HG02973 (cell line): ENCODE data around the gene ABCF1.

Source experiments
- ATAC-seq: cut with Tn5 transposase; IDR thresholded peaks from one replicate; pipeline ENCODE4 v1.9.1; 2021; ENCODE audit warnings: moderate library complexity; ENCODE audit not compliant: unreplicated experiment

Gene ABCF1

DNA sequence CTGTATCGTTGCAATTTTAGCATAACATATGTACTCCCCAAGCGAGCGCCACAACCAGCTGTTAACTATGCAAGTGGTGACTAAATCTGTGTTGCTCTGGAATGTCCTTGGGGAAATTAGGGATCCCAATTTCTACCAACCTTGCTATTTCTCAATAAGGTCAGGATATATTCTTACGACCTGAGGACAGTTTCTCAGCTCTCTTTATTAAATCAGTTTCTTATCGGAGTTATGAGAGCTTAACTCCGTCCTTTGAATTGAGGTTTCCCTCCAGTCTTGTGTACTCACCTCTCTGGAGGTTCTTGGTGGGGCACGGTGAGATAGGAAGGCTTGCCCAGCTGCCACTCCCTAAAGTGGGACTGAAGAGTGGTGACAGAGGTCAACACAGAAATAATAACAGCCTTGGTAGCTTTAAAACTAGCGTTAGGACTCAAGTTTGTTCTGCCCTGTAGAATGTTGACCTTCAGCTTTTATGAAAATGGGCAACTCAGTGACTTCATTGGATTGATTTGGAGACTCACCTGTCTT lies 47.1 kb downstream of the ABCF1 start:
- no peak for ATAC-seq

DNA sequence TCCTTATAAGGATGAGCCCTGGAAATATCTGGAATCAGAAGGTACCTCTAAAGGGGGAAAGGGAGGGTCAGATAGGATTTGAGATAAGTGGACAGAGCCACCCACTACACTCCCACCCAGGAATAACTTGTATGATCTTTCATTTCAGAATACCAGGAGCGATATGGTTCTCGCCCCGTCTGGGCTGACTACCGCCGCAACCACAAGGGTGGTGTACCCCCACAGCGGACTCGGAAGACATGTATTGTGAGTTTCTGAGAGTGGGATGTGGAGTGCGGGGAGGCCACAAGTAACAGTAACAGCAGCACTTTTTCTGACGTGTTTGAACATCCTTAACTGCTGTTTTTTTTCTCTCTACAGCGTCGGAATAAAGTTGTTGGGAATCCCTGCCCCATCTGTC lies 48.3 kb downstream of the ABCF1 start:
- no peak for ATAC-seq

DNA sequence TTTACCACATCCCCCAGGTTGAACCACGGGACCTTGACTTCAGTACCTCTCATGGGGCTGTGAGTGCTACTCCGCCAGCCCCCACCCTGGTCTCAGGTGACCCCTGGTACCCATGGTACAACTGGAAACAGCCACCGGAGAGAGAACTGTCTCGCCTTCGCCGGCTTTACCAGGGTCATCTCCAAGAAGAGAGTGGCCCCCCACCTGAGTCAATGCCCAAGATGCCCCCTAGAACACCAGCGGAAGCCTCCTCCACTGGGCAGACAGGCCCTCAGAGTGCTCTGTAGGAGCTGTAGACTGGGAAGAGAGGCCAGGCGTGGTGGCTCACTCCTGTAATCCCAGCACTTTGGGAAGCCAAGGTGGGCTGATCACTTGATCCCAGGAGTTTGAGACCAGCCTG lies 54.3 kb downstream of the ABCF1 start:
- no peak for ATAC-seq

DNA sequence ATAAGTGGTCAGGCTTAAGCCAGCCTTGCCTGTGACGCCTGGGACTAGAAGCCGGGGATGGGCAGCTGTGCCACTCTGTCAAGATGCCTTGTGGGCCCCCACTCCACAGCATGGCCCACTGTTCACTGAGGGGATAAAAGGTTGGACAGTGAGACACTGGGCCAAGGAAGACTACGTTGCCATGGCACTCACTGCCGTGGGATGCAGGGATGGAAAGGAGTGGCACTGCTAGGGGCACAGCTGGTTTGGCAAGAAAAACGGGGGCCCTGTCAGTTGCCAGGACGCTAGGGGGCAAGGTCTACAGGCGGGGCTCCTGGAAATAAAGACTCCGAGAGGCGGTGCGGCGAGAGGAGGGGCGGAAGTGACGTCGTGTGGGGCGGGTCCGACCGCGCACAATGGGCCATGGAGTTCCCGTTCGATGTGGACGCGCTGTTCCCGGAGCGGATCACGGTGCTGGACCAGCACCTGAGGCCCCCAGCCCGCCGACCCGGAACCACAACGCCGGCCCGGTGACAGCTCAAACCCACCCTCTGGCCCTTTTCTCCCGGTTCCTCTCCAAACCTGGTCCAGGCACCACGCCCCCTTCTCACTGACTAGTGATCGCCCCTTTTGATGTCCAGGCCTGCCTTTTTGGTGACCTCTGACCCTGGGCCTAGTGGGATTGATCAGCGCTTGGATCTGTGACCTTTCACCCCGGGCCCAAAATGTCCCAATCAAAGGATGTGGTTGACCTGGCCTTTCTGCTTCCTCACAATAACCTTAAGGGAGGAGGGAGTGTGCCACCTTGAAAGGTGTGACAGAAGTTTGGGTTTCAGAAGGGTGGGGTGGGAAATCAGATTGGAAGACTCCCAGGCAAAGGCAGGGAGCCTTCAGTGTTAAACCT lies 55.5 kb downstream of the ABCF1 start, which contains the start of gene ATAT1:
ATAT1 (plus strand) TSS at position 391 of the 883 bp plus-strand sequence.
- ATAC-seq, result peak; percentile 61

DNA sequence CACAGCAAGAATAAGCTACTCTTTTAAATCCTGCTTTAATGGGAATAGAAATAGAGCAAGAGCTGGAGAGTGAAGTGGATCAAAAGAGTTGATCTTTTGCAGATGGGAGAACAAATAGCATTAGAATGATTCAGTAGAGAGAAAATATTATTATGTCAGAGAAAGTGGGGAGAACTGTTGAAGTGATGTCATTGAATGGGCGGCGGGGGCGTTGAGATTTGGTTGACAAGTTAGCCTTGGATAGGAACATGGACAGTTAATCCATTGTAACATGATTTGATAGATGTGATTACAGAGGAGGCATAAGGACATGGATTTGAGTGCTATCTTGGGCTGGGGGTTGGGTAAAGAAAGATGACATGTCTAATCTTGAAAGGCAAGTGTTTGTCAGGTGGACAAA lies 64.6 kb downstream of the ABCF1 start:
- no peak for ATAC-seq

DNA sequence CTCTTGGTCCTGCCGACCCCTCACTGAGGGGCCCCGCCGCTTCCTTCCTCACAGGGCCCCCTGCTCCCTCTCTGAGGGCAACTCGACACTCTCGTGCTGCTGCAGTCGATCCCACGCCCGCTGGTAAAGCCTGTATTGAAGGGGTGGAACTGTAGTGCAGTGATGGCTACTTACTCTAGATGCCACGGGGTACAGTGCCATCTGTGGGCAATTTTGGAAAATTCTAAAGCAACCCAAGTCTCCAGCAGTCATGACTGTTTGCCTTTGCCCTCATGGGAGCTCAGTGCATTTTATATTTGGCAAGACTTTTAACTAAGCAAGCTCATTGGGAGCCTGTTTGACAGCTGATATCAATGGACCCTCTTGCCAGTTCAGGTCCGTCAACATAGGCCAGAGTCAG lies 69.2 kb downstream of the ABCF1 start:
- no peak for ATAC-seq

DNA sequence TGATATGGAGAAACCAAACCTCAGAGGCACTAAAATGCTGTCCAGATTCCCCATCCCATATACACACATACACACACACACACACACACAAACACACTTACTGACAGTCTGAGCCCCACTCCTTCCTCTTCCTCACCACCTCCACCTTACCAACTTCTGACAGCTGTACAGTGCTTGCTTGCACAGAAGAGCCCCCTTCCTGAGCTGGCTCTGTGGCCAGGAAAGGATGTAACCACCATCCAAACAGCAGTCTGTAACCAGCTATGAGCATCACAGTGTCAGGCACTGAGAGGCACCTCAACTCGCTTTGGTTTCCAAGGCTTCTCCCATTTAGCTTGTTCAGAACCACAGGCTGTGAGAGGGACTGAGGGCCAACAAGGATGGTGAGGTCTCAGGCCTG lies 69.8 kb downstream of the ABCF1 start:
- no peak for ATAC-seq
